ENCODE measurements around the gene FOXN3.

Gene FOXN3

DNA sequence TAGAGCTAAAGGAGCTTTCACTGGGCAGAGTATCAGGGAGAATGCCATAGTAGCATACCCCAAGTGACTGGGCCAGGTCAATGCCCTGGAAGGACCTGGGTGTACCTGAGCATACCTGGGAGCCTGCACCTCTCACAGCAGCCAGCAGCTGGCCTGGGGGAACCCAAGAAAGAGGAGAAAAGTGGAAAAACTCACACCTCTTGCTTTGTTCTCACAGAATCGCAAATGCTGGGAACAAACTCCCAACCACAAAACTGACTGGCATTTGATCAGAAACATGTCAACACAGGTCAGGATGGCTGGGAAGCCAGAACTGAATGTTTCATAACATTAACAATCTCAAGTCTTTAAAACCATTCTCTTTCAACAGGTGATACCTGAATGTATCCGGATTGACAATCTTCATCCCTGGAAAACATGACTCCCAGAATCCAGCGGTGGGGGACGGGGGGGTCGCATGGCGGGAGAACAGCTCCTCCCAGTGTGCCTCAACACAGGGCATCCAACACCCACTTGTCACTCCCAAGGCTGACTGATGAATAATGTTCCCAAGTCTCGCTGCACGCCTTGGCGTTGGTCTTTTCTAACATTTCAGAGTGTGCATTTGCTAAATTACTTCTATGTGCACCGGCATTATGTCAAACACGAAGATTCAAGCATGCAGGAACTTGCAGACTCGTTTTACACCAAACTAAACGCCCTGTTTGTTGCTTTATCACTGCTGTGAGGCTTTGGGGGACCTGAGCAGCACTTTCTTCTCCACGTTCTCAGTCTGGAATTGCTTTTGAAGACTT lies 7.9 kb downstream of the FOXN3 start:
- FAIRE-seq, result no peak

DNA sequence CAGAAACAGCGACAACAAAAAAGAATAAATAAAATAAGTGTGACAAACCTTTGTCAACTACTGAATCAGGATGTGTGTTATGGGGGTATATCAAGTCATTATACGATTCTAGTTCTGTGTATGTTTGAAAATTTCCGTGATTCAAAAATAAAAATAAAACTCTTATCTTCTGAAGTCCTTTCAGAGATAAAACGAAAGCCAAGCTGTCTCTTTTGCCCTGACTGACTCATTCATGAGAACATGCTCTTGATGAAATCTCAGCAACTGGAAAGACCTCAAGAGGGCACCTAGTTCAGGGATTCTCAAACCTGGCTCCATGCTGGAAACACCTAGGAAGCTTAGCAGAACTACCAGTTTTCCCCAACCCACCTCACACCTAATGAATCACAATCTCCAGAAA lies 9.2 kb downstream of the FOXN3 start:
- peak; percentile 89 for FAIRE-seq

DNA sequence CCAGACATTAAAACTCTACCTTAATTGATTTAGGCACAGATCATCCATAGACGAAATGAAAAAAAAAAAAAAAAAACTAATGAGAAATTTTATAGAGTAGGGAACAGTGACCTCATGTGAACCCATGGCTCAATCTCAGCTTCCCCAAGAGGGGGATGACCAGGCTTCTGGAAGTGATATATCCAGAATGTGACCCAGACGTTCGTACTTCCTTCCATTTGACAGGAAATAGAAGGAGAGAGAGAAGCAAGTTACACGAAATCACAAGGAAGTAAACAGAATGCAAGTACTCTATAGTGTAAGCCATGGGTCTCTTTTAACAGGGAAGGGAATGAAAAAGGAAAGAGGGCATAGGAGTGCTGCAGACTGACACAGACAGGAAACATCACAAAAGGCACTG lies 10.1 kb downstream of the FOXN3 start:
- no peak for FAIRE-seq

GRCh38 chr14:89406361-89406760 lies 10.7 kb downstream of the FOXN3 start:
- FAIRE-seq, result no peak

DNA sequence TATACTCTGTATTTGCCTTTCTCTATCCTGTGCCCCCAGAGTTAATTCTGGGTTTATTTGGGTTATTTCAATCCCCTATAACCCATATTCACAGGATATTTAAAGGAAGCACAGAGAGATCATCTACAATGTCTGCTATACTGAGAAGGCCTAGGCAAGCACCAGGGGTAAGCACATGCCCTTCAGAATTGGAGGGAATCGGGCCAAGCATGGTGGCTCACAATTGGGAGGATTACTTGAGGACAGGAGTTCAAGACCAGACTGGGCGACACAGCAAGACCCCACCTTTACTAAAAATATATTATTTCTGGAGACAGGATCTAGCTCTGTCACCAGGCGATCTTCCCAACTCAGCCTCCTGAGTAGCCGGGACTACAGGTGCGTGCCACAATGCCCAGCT lies 11.3 kb downstream of the FOXN3 start:
- FAIRE-seq, result no peak

DNA sequence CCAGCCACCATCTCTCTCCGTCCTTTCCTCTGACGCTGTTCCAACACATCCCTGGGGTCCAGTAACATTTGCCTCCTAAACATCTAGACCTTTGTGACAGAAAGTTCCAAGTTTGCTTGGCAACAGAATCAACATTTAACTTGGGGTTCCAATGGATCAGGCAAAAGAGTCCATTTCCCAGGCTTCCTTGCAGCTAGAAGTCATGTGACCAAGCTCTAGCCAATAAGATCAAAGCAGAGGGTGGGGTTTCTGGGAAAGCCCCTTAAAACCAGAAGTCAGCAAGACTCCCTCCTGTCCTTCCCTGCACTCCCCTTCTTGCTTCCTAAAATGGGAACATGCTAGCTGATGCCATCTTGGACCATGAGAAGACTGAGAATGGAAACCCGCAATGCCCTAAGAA lies 14.7 kb downstream of the FOXN3 start:
- no peak for FAIRE-seq

DNA sequence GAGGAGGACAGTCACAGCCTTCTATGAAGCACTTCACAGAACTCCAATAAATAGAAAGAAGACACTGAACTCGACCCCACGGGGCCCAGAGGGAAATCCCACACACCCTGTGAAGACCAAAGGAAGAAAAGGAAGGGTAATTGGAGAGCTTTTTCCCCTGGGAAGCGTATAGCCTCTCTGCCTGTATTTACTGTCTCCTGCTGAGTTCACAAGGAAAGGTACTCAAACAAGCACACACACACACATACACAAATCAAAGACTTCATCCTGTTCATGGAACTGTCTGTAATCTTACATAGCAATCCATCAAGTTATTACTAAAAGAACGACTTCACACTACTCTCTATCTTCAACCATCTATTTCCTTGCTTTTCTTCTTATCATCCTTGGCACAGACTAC lies 15.3 kb downstream of the FOXN3 start:
- no peak for FAIRE-seq

GRCh38 chr14:89401241-89401640 lies 15.8 kb downstream of the FOXN3 start:
- FAIRE-seq, result no peak

DNA sequence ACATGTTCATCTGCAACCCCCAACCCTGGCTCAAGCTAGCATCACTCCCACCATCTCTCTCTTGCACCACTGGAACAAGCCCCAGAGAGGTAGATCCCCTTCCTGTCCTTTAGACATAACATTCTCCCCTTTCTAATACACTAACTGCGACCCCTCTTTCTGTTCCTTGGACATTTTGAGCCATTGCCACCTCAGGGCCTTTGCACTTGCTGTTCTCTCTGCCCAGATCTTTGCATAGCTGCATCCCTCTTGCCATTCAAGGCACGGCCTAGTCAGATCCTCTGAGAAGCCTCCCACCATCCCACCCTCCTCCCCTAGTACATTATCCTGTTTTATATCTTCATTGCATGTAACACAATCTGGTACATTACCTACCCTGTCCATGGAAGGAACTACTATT lies 16.5 kb downstream of the FOXN3 start:
- FAIRE-seq, result no peak

GRCh38 chr14:89399594-89400068 lies 17.4 kb downstream of the FOXN3 start:
- FAIRE-seq, result no peak

GRCh38 chr14:89399157-89399556 lies 17.9 kb downstream of the FOXN3 start:
- no peak for FAIRE-seq

DNA sequence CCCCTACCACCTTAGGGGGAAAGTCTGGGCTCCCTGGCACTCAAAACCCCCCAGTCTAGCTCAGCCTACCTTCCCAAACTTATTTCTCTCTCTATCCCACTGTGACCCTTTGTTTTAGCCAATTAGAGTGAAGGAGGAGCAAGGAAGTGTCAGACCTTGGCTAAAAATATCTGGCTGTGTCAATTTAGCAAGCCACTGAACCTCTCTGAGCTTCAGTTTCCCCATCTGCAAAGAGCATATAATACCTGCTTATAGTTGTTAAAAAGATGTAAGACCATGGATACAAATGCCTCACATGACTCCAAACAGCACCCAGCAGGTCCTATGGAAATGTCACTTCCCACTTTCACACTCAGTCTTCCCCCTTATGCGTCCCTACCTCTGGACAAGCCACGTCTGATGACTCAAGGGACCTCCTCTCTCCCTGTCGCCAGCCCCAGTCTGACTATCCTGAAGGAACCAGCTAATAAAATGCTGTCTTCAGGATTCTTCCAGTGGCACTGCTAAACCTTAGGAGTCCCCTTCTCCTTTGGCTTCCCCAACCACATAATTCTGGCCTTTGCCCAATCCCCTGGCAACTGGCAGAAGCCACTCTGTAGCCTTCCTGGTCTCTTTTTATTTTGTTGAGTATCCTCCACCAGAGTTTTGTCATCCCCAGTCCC lies 19.3 kb downstream of the FOXN3 start:
- no peak for FAIRE-seq

- FAIRE-seq, result no peak
Observed at GRCh38 chr14:89394972-89395371, 22.1 kb downstream of the FOXN3 start.

DNA sequence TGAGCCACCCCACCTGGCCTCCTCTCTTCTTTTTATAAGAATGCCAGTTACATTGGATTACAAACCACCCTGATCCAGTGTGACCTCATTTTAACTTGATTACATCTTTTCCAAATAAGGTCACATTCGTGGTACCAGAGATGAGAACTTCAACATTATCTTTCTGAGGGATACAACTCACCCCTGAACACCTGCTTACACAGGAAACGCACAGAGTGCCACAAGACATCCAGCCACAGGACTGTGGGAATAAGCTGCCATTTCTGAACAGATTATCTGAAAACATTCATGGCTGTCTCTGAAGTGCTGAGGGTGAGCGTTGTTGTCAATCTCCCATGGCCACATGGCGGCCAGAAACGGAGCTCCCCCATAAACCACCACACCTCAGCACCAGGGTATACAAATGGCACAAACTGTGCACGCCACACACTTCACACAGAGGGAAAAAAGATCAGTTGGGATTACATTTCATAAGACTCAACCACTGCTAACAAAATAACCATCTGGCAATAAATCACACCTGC lies 23.7 kb downstream of the FOXN3 start:
- no peak for FAIRE-seq

GRCh38 chr14:89392181-89392580 lies 24.9 kb downstream of the FOXN3 start:
- no peak for FAIRE-seq

GRCh38 chr14:89391556-89391955 lies 25.5 kb downstream of the FOXN3 start:
- no peak for FAIRE-seq

- FAIRE-seq, result no peak
Observed at GRCh38 chr14:89391123-89391522, 25.9 kb downstream of the FOXN3 start.

- no peak for FAIRE-seq
Observed at GRCh38 chr14:89388853-89389252, 28.2 kb downstream of the FOXN3 start.

DNA sequence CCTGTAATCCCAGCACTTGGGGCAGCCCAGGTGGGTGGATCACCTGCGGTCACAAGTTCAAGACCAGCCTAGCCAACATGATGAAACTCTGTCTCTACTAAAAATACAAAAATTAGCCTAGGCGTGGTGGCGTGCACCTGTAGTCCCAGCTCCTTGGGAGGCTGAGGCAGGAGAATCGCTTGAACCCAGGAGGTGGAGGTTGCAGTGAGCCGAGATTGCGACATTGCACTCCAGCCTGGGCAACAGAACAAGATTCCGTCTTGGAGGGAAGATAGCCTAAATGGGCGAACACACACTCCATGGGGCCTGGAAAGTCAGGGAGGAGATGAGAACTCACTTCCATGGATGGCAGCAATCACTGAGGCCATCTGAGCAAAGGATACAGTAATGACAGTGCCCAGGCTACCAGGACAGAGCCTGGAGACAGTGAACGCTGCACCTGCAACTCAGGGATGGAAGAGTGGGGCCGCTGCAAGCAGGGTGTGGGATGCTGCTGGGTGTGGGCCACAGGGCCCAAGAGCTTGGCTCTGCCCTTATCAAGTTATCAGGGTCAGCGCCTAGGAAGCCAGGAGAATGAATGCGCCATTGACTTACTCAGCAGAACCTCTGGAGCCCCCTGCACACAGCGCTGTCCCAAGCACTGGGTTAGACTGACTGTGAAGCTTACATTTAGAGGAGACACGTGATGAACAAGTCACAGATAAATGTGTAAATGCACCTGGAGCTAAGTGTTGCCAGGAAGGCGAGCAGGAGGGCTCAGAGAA lies 28.9 kb downstream of the FOXN3 start:
- FAIRE-seq, result no peak

- no peak for FAIRE-seq
Observed at GRCh38 chr14:89386212-89386886, 30.7 kb downstream of the FOXN3 start.

DNA sequence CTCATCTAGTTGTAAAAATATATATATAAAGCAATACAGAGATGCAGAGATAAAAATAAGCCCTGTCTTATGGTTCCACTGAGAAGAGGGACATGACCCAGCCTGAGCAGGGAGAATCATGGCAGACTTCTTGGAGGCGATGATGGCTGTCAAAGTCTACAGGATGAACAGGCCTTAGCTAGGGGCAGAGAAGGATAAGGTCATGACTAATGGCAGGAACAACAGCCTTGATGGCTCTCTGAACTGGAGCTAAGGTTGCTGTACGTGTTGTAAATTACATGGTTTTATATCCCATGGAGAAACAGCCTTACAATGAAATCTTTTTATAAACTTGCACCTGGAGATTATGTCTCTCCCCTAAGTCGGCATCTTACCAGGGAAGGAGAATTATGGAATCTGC lies 32.4 kb downstream of the FOXN3 start:
- no peak for FAIRE-seq

DNA sequence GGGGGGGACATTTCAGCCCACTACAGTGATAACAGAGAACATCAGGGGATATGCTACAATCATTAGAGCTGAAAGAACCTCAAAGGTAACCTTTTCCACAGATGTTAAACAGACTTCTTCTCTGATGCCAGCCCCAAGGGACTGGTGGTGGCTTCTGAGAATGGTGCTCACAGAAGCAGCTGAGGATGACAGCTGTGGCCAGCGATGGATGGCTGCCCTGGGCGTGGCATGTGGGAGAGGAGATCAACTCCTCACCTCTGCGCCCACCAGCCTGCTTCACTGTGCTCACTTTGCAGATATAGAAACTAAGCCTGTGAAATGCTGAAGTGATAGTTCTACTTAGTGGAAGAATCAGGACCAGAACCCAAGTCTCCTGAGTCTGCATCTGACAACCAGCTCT lies 33.0 kb downstream of the FOXN3 start:
- no peak for FAIRE-seq

Data from islet of Langerhans (tissue), 1 donor.